SK-N-SH (cell line): Measurements from ENCODE around the gene ENTPD6. TPM values are rescaled to one million over a fixed set of nuclear protein-coding genes. Genes with fewer than 3 reads are reported as not detected.

Source experiments
- CTCF ChIA-PET: fragments of 300-600, 350-600 bp; formaldehyde crosslinking; extraction: SDS; loops from one replicate; lab custom pipeline; 2021; lab: Yijun Ruan, JAX
- POLR2A ChIA-PET: fragments of 350-600 bp; sonication (Branson Sonifier 250); formaldehyde crosslinking; extraction: SDS; loops from one replicate; lab custom pipeline; 2020; ENCODE audit warnings: antibody characterized with exemption, inconsistent platforms; lab: Yijun Ruan, JAX
- DNase-seq: peaks from one replicate; pipeline ENCODE4 v3.0.0; 2012
- H2AFZ ChIP-seq: fragments of 200-600 bp; sonication (generic); 2 replicates; pipeline ENCODE4 v1.8.1; 2016; ENCODE audit warnings: antibody characterized with exemption, mild to moderate bottlenecking, low read depth
- H3F3A ChIP-seq: fragments of 200-600 bp; sonication (generic); replicated peaks from 2 replicates; pipeline ENCODE3; 2016; ENCODE audit warnings: antibody characterized with exemption, mild to moderate bottlenecking; ENCODE audit not compliant: insufficient read depth
- H3K27ac ChIP-seq, 2 experiments: fragments of 200-500 bp in 1 of 2; fragments of 200-600 bp in 1 of 2; sonication (Bioruptor generic) in 1 of 2; sonication (generic), shearing (Covaris generic) in 1 of 2; 2 replicates each; pipeline versions ENCODE4 v1.5.1 to v1.6.1; 2014 to 2016; ENCODE audit warnings: low read depth in 2 of 2, inconsistent platforms in 1 of 2, low read length in 1 of 2, mild to moderate bottlenecking in 1 of 2, mixed read lengths in 1 of 2
- H3K27me3 ChIP-seq: fragments of 200-600 bp; sonication (generic), shearing (Covaris generic); 2 replicates; pipeline ENCODE4 v1.6.1; 2016; ENCODE audit warnings: mixed run types; ENCODE audit not compliant: insufficient read depth
- H3K36me3 ChIP-seq, 2 experiments: fragments of 200-500 bp in 1 of 2; fragments of 200-600 bp in 1 of 2; sonication (Bioruptor generic) in 1 of 2; sonication (generic) in 1 of 2; replicated peaks in 1 of 2; 2 replicates each; pipeline versions ENCODE3 to v1.5.1; 2014 to 2016; ENCODE audit warnings: low read length in 1 of 2, mild to moderate bottlenecking in 1 of 2; ENCODE audit not compliant: insufficient read depth in 2 of 2, control insufficient read depth in 1 of 2
- H3K4me1 ChIP-seq, 2 experiments: fragments of 200-500 bp in 1 of 2; fragments of 200-600 bp in 1 of 2; sonication (Bioruptor generic) in 1 of 2; sonication (generic), shearing (Covaris generic) in 1 of 2; 2 replicates each; pipeline versions ENCODE4 v1.5.1 to v1.6.1; 2014 to 2016; ENCODE audit warnings: low read depth in 1 of 2, low read length in 1 of 2, mixed run types in 1 of 2; ENCODE audit not compliant: insufficient read depth in 2 of 2, control insufficient read depth in 1 of 2
- H3K4me2 ChIP-seq: fragments of 200-600 bp; sonication (generic), shearing (Covaris generic); 2 replicates; pipeline ENCODE4 v1.6.1; 2017; ENCODE audit warnings: mixed run types
- H3K4me3 ChIP-seq, 2 experiments: fragments of 200-500 bp in 1 of 2; fragments of 200-600 bp in 1 of 2; sonication (Bioruptor generic) in 1 of 2; sonication (generic), shearing (Covaris generic) in 1 of 2; 2 replicates each; pipeline versions ENCODE4 v1.5.1 to v1.8.1; 2014 to 2016; ENCODE audit warnings: low read depth in 2 of 2, inconsistent platforms in 1 of 2, low read length in 1 of 2, mild to moderate bottlenecking in 1 of 2, mixed read lengths in 1 of 2, moderate library complexity in 1 of 2
- H3K79me2 ChIP-seq: fragments of 200-600 bp; sonication (generic); 2 replicates; pipeline ENCODE4 v1.8.1; 2017; ENCODE audit warnings: mild to moderate bottlenecking; ENCODE audit not compliant: insufficient read depth
- H3K9ac ChIP-seq: fragments of 200-600 bp; sonication (generic); 2 replicates; pipeline ENCODE4 v1.6.1; 2017; ENCODE audit warnings: mixed run types
- H3K9me2 ChIP-seq: fragments of 200-600 bp; sonication (generic); 2 replicates; pipeline ENCODE4 v1.6.1; 2017; ENCODE audit warnings: mixed run types
- H3K9me3 ChIP-seq: fragments of 200-600 bp; sonication (generic); 2 replicates; pipeline ENCODE4 v1.6.1; 2017; ENCODE audit warnings: mixed run types, mild to moderate bottlenecking, moderate library complexity
- H4K20me1 ChIP-seq: fragments of 200-600 bp; sonication (generic); 2 replicates; pipeline ENCODE4 v1.6.1; 2017; ENCODE audit warnings: mild to moderate bottlenecking, mixed run types; ENCODE audit not compliant: insufficient read depth
- EP300 ChIP-seq, 2 experiments: IDR thresholded peaks; 2 replicates each; pipeline versions ENCODE4 v1.4.0 to v1.6.1; 2012; ENCODE audit warnings: borderline replicate concordance in 1 of 2, low read depth in 1 of 2, low read length in 1 of 2
- EZH2phosphoT487 ChIP-seq: fragments of 200-600 bp; sonication (generic); IDR thresholded peaks from 2 replicates; pipeline ENCODE4 v1.6.1; 2017; ENCODE audit warnings: low read depth, mixed run types, mild to moderate bottlenecking, antibody characterized with exemption, moderate library complexity, borderline replicate concordance
- FOSL2 ChIP-seq: IDR thresholded peaks from 2 replicates; pipeline ENCODE4 v1.4.0; 2012; ENCODE audit warnings: low read depth, mild to moderate bottlenecking, moderate library complexity, borderline replicate concordance
- JUND ChIP-seq: IDR thresholded peaks from 2 replicates; pipeline ENCODE4 v1.4.0; 2012
- MEF2A ChIP-seq: IDR thresholded peaks from 2 replicates; pipeline ENCODE4 v1.4.0; 2012; ENCODE audit warnings: low read depth, borderline replicate concordance
- RAD21 ChIP-seq: IDR thresholded peaks from 2 replicates; pipeline ENCODE4 v1.6.1; 2012; ENCODE audit warnings: mild to moderate bottlenecking, low read length
- RCOR1 ChIP-seq: fragments of 150-350 bp; IDR thresholded peaks from 2 replicates; pipeline ENCODE4 v1.6.1; 2017; ENCODE audit warnings: antibody characterized with exemption, low read length
- SIN3A ChIP-seq: IDR thresholded peaks from 2 replicates; pipeline ENCODE4 v1.6.1; 2012; ENCODE audit warnings: low read depth, mild to moderate bottlenecking, low read length, moderate library complexity, borderline replicate concordance
- SMC3 ChIP-seq: IDR thresholded peaks from 2 replicates; pipeline ENCODE4 v1.6.1; 2012; ENCODE audit warnings: low read depth, low read length, improper control_type of control experiment
- TAF1 ChIP-seq: IDR thresholded peaks from 2 replicates; pipeline ENCODE4 v1.6.1; 2012; ENCODE audit warnings: low read depth, mild to moderate bottlenecking, low read length, moderate library complexity, borderline replicate concordance
- TCF12 ChIP-seq: IDR thresholded peaks from 2 replicates; pipeline ENCODE4 v1.4.0; 2012
- YY1 ChIP-seq: IDR thresholded peaks from 2 replicates; pipeline ENCODE4 v1.4.0; 2012; ENCODE audit warnings: low read depth, mild to moderate bottlenecking
- WGBS: methylation state at CpG from one replicate; pipeline ENCODE4 v1.1.6; 2017; ENCODE audit warnings: low lambda C conversion rate; 5-methylcytosine and 5-hydroxymethylcytosine counted together
- polyA plus RNA-seq, 3 experiments: library from polyadenylated mRNA; depleted of rRNA; stranded (reverse); fragments of >200 nt; gene quantifications; 2 replicates each; pipeline ENCODE4 v1.2.3, GENCODE V29; 2012
- TF ChIP-seq, protein P1 (sequence below): fragments of 150-350 bp; IDR thresholded peaks from 2 replicates; pipeline ENCODE4 v1.6.1; 2017; ENCODE audit warnings: antibody characterized with exemption, low read length, low read depth, borderline replicate concordance
- TF ChIP-seq, protein P2 (sequence below): IDR thresholded peaks from 2 replicates; pipeline ENCODE4 v1.4.0; 2012; ENCODE audit warnings: low read depth, borderline replicate concordance
- TF ChIP-seq, protein P3 (sequence below): fragments of 200-600 bp; sonication (generic); IDR thresholded peaks from 2 replicates; pipeline ENCODE4 v1.6.1; 2017; ENCODE audit warnings: antibody characterized with exemption, mild to moderate bottlenecking, moderate library complexity

ENTPD6 gene
- polyA plus RNA-seq, 1 of the 3 experiments (the other 2 are of a cell fraction), result 76.1 TPM

DNA sequence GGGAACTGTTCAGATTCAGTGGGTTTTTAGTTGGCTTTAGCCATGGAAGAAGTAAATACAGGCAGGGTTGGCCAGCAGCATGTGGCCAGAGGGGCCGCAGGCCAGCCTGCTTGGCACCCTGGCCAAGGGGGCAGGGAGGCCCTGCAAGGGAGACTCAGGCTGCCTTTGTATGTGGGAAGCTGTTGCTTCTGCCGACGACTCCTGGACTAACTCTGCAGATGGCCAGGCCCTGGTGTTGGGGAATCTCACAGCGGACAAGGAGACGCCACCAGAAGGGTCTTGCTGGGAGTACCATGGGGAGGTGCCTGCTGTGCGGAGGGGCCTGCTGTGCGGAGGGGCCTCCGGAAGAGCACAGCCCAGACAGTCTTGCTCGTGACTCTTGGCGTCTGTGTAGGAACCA, 77.5 kb downstream of the ENTPD6 start:
- H4K20me1 ChIP-seq, result 0 out of 2 replicates have a peak, but pooled peaks cover 5% of the 10 kb centered on the region
- H2AFZ ChIP-seq, result no peak overlapping the region
- peaks cover 32 to 67% of the 10 kb centered on the region in 2 experiments for H3K36me3 ChIP-seq
- no peak overlapping the region for H3K4me2 ChIP-seq
- no peaks in the 10 kb centered on the region for H3K9me3 ChIP-seq
- 98% methylated on average over 10 of the region's 10 CpGs for WGBS
- no peaks in the 10 kb centered on the region for H3K9me2 ChIP-seq
- H3K27me3 ChIP-seq, result no peaks in the 10 kb centered on the region
- ChIA-PET POLR2A (interaction anchor here (1.1 kb wide), 1 partner anchor 118 kb away, joined by 3 read pairs; no protein-coding TSS in a partner anchor), CTCF (no interaction called here)
- H3K79me2 ChIP-seq, result peaks cover 23% of the 10 kb centered on the region; the same call in 1 of the 2 replicates
- no peak overlapping the region for H3K27ac ChIP-seq
- peaks cover 0 to 10% of the 10 kb centered on the region in 2 experiments; a peak in 1 of 4 replicates for H3K4me1 ChIP-seq
- H3F3A ChIP-seq, result no peaks in the 10 kb centered on the region
- no peak overlapping the region for H3K4me3 ChIP-seq
- TF ChIP-seq JUND (no peak), TAF1 (no peak), TCF12 (no peak), SMC3 (no peak)
- TF ChIP-seq, protein P1, sequence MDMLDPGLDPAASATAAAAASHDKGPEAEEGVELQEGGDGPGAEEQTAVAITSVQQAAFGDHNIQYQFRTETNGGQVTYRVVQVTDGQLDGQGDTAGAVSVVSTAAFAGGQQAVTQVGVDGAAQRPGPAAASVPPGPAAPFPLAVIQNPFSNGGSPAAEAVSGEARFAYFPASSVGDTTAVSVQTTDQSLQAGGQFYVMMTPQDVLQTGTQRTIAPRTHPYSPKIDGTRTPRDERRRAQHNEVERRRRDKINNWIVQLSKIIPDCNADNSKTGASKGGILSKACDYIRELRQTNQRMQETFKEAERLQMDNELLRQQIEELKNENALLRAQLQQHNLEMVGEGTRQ, result no peak
- no peak for DNase-seq
- no peak overlapping the region for H3K9ac ChIP-seq

DNA sequence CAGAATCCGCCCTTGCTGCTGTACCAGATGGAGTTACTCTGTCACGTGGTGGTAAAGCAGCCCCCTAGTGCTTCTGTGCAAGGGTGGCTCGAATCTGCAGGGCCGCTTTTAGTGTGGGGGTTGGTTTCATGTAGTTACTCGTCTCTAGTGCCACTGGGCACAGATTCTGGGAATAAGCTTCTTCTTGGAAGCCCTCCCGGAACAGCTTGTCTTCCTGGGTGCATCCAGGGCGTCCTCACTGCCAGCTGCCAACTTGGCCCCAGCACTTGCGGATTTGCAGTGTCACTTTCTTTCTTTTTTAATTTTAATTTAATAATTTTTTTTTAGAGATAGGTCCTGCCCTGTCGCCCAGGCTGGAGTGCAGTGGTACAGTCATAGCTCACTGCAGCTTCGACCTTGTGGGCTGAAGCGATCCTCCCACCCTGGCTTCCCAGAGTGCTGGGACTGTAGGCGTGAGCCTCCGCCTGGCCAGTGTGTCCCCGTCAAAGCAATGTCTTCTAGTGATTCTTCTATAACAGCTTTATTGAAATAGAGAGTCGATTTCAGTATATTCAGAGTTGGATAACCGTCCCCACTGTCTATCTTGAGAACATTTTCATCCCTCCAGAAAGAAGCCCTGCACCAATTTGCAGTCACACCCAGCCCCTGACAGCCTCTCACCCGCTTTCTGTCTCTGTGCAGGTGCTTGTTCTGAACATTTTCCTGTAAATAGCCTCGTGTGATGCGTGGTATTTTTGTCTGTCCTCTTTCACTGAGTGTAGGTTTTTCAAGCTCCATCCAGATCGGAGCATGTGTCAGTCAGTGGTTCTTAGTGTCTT, 78.2 kb downstream of the ENTPD6 start:
- Histone ChIP-seq H3K4me1 (peaks cover 0 to 10% of the 10 kb centered on the region in 2 experiments; a peak in 1 of 4 replicates), H3K9me3 (no peaks in the 10 kb centered on the region), H2AFZ (no peak overlapping the region), H3K27me3 (no peaks in the 10 kb centered on the region), H4K20me1 (0 out of 2 replicates have a peak, but pooled peaks cover 5% of the 10 kb centered on the region), H3K4me3 (no peak overlapping the region), H3F3A (no peaks in the 10 kb centered on the region), H3K4me2 (no peak overlapping the region), H3K9me2 (no peaks in the 10 kb centered on the region), H3K27ac (no peak overlapping the region), H3K9ac (no peak overlapping the region), H3K36me3 (peaks cover 31 to 74% of the 10 kb centered on the region in 2 experiments), H3K79me2 (peaks cover 16% of the 10 kb centered on the region; the same call in 1 of the 2 replicates)
- WGBS, result 94% methylated on average over 20 of the region's 20 CpGs
- POLR2A ChIA-PET, result no interaction called here
- CTCF ChIA-PET, result interaction anchor here (1.3 to 3.1 kb wide), 2 partner anchors 22 to 94 kb away, joined by 3 to 14 read pairs; no protein-coding TSS in a partner anchor
- TF ChIP-seq EZH2phosphoT487 (no peak), SIN3A (no peak), MEF2A (no peak), RAD21 (no peak), EP300 (IDR thresholded peaks at IDR 0.05; ENCODE audit: borderline replicate concordance in 1 of 2, low read depth in 1 of 2, low read length in 1 of 2) (no peak), YY1 (no peak), FOSL2 (no peak), RCOR1 (no peak)
- TF ChIP-seq, protein P2, sequence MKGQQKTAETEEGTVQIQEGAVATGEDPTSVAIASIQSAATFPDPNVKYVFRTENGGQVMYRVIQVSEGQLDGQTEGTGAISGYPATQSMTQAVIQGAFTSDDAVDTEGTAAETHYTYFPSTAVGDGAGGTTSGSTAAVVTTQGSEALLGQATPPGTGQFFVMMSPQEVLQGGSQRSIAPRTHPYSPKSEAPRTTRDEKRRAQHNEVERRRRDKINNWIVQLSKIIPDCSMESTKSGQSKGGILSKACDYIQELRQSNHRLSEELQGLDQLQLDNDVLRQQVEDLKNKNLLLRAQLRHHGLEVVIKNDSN, result no peak
- TF ChIP-seq, protein P3, sequence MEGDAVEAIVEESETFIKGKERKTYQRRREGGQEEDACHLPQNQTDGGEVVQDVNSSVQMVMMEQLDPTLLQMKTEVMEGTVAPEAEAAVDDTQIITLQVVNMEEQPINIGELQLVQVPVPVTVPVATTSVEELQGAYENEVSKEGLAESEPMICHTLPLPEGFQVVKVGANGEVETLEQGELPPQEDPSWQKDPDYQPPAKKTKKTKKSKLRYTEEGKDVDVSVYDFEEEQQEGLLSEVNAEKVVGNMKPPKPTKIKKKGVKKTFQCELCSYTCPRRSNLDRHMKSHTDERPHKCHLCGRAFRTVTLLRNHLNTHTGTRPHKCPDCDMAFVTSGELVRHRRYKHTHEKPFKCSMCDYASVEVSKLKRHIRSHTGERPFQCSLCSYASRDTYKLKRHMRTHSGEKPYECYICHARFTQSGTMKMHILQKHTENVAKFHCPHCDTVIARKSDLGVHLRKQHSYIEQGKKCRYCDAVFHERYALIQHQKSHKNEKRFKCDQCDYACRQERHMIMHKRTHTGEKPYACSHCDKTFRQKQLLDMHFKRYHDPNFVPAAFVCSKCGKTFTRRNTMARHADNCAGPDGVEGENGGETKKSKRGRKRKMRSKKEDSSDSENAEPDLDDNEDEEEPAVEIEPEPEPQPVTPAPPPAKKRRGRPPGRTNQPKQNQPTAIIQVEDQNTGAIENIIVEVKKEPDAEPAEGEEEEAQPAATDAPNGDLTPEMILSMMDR, result no peak
- no peak for DNase-seq
